SK-N-SH (cell line): ENCODE data around the gene SPIN3. TPM values are rescaled to one million over a fixed set of nuclear protein-coding genes. Genes with fewer than 3 reads are reported as not detected.
"Not testable (repeated sequence)": the region's sequence is repeated elsewhere in the genome, so short reads cannot be mapped to it uniquely, and the experiment has no call there.

Experiments used
- CTCF ChIA-PET: fragments of 300-600, 350-600 bp; formaldehyde crosslinking; extraction: SDS; loops from one replicate; lab custom pipeline; 2021; lab: Yijun Ruan, JAX
- POLR2A ChIA-PET: fragments of 350-600 bp; sonication (Branson Sonifier 250); formaldehyde crosslinking; extraction: SDS; loops from one replicate; lab custom pipeline; 2020; ENCODE audit warnings: antibody characterized with exemption, inconsistent platforms; lab: Yijun Ruan, JAX
- DNase-seq: peaks from one replicate; pipeline ENCODE4 v3.0.0; 2012
- H2AFZ ChIP-seq: fragments of 200-600 bp; sonication (generic); 2 replicates; pipeline ENCODE4 v1.8.1; 2016; ENCODE audit warnings: antibody characterized with exemption, mild to moderate bottlenecking, low read depth
- H3F3A ChIP-seq: fragments of 200-600 bp; sonication (generic); replicated peaks from 2 replicates; pipeline ENCODE3; 2016; ENCODE audit warnings: antibody characterized with exemption, mild to moderate bottlenecking; ENCODE audit not compliant: insufficient read depth
- H3K27ac ChIP-seq, 2 experiments: fragments of 200-500 bp in 1 of 2; fragments of 200-600 bp in 1 of 2; sonication (Bioruptor generic) in 1 of 2; sonication (generic), shearing (Covaris generic) in 1 of 2; 2 replicates each; pipeline versions ENCODE4 v1.5.1 to v1.6.1; 2014 to 2016; ENCODE audit warnings: low read depth in 2 of 2, inconsistent platforms in 1 of 2, low read length in 1 of 2, mild to moderate bottlenecking in 1 of 2, mixed read lengths in 1 of 2
- H3K27me3 ChIP-seq: fragments of 200-600 bp; sonication (generic), shearing (Covaris generic); 2 replicates; pipeline ENCODE4 v1.6.1; 2016; ENCODE audit warnings: mixed run types; ENCODE audit not compliant: insufficient read depth
- H3K36me3 ChIP-seq, 2 experiments: fragments of 200-500 bp in 1 of 2; fragments of 200-600 bp in 1 of 2; sonication (Bioruptor generic) in 1 of 2; sonication (generic) in 1 of 2; replicated peaks in 1 of 2; 2 replicates each; pipeline versions ENCODE3 to v1.5.1; 2014 to 2016; ENCODE audit warnings: low read length in 1 of 2, mild to moderate bottlenecking in 1 of 2; ENCODE audit not compliant: insufficient read depth in 2 of 2, control insufficient read depth in 1 of 2
- H3K4me1 ChIP-seq, 2 experiments: fragments of 200-500 bp in 1 of 2; fragments of 200-600 bp in 1 of 2; sonication (Bioruptor generic) in 1 of 2; sonication (generic), shearing (Covaris generic) in 1 of 2; 2 replicates each; pipeline versions ENCODE4 v1.5.1 to v1.6.1; 2014 to 2016; ENCODE audit warnings: low read depth in 1 of 2, low read length in 1 of 2, mixed run types in 1 of 2; ENCODE audit not compliant: insufficient read depth in 2 of 2, control insufficient read depth in 1 of 2
- H3K4me2 ChIP-seq: fragments of 200-600 bp; sonication (generic), shearing (Covaris generic); 2 replicates; pipeline ENCODE4 v1.6.1; 2017; ENCODE audit warnings: mixed run types
- H3K4me3 ChIP-seq, 2 experiments: fragments of 200-500 bp in 1 of 2; fragments of 200-600 bp in 1 of 2; sonication (Bioruptor generic) in 1 of 2; sonication (generic), shearing (Covaris generic) in 1 of 2; 2 replicates each; pipeline versions ENCODE4 v1.5.1 to v1.8.1; 2014 to 2016; ENCODE audit warnings: low read depth in 2 of 2, inconsistent platforms in 1 of 2, low read length in 1 of 2, mild to moderate bottlenecking in 1 of 2, mixed read lengths in 1 of 2, moderate library complexity in 1 of 2
- H3K79me2 ChIP-seq: fragments of 200-600 bp; sonication (generic); 2 replicates; pipeline ENCODE4 v1.8.1; 2017; ENCODE audit warnings: mild to moderate bottlenecking; ENCODE audit not compliant: insufficient read depth
- H3K9ac ChIP-seq: fragments of 200-600 bp; sonication (generic); 2 replicates; pipeline ENCODE4 v1.6.1; 2017; ENCODE audit warnings: mixed run types
- H3K9me2 ChIP-seq: fragments of 200-600 bp; sonication (generic); 2 replicates; pipeline ENCODE4 v1.6.1; 2017; ENCODE audit warnings: mixed run types
- H3K9me3 ChIP-seq: fragments of 200-600 bp; sonication (generic); 2 replicates; pipeline ENCODE4 v1.6.1; 2017; ENCODE audit warnings: mixed run types, mild to moderate bottlenecking, moderate library complexity
- H4K20me1 ChIP-seq: fragments of 200-600 bp; sonication (generic); 2 replicates; pipeline ENCODE4 v1.6.1; 2017; ENCODE audit warnings: mild to moderate bottlenecking, mixed run types; ENCODE audit not compliant: insufficient read depth
- CHD2 ChIP-seq: fragments of 150-350 bp; IDR thresholded peaks from 2 replicates; pipeline ENCODE4 v1.6.1; 2018; ENCODE audit warnings: low read length; ENCODE audit not compliant: partially characterized antibody
- EP300 ChIP-seq, 2 experiments: IDR thresholded peaks; 2 replicates each; pipeline versions ENCODE4 v1.4.0 to v1.6.1; 2012; ENCODE audit warnings: borderline replicate concordance in 1 of 2, low read depth in 1 of 2, low read length in 1 of 2
- EZH2phosphoT487 ChIP-seq: fragments of 200-600 bp; sonication (generic); IDR thresholded peaks from 2 replicates; pipeline ENCODE4 v1.6.1; 2017; ENCODE audit warnings: low read depth, mixed run types, mild to moderate bottlenecking, antibody characterized with exemption, moderate library complexity, borderline replicate concordance
- GATA2 ChIP-seq: sonication (generic); formaldehyde crosslinking; IDR thresholded peaks from 2 replicates; pipeline ENCODE4 v1.5.0; 2020; ENCODE audit warnings: mild to moderate bottlenecking, missing genetic modification reagents
- MEF2A ChIP-seq: IDR thresholded peaks from 2 replicates; pipeline ENCODE4 v1.4.0; 2012; ENCODE audit warnings: low read depth, borderline replicate concordance
- MXI1 ChIP-seq: IDR thresholded peaks from 2 replicates; pipeline ENCODE4 v1.6.1; 2012; ENCODE audit warnings: mild to moderate bottlenecking, low read depth, low read length, improper control_type of control experiment
- RAD21 ChIP-seq: IDR thresholded peaks from 2 replicates; pipeline ENCODE4 v1.6.1; 2012; ENCODE audit warnings: mild to moderate bottlenecking, low read length
- SIN3A ChIP-seq: IDR thresholded peaks from 2 replicates; pipeline ENCODE4 v1.6.1; 2012; ENCODE audit warnings: low read depth, mild to moderate bottlenecking, low read length, moderate library complexity, borderline replicate concordance
- TEAD4 ChIP-seq: IDR thresholded peaks from 2 replicates; pipeline ENCODE4 v1.4.0; 2012; ENCODE audit warnings: mild to moderate bottlenecking, borderline replicate concordance; ENCODE audit not compliant: insufficient read depth
- WGBS: methylation state at CpG from one replicate; pipeline ENCODE4 v1.1.6; 2017; ENCODE audit warnings: low lambda C conversion rate; 5-methylcytosine and 5-hydroxymethylcytosine counted together
- polyA plus RNA-seq, 3 experiments: library from polyadenylated mRNA; depleted of rRNA; stranded (reverse); fragments of >200 nt; gene quantifications; 2 replicates each; pipeline ENCODE4 v1.2.3, GENCODE V29; 2012

Gene SPIN3
- polyA plus RNA-seq, 1 of the 3 experiments (the other 2 are of a cell fraction): 10.0 TPM

DNA sequence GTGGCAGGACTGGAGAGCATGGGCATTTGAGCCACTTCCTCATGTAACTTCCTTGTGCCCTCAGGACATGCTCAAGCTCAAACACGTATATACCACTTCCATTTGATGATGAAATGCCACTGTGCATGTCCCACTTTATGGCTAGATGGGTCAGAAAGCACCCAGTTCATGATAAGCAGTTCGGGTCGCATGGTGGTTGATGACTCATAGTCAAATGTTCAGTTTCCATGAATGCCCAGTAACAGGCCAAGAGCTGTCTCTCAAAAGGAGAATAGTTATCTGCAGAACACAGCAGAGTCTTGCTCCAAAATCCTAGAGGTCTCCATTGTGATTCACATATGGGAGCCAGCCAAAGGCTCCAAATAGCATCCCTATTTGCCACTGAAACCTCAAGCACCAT, 48.9 kb upstream of the SPIN3 start (continued):
- TF ChIP-seq RAD21: no peak
- TF ChIP-seq EZH2phosphoT487: no peak
- no peak for TF ChIP-seq TEAD4
- TF ChIP-seq, all 33 proteins: peak for 0

- H4K20me1 ChIP-seq, H3K4me3 ChIP-seq, H3F3A ChIP-seq, H3K9ac ChIP-seq, H3K36me3 ChIP-seq, H3K4me1 ChIP-seq, DNase-seq, H2AFZ ChIP-seq, POLR2A ChIA-PET, H3K9me3 ChIP-seq, CTCF ChIA-PET, H3K4me2 ChIP-seq, H3K9me2 ChIP-seq, H3K79me2 ChIP-seq, H3K27ac ChIP-seq: not testable (repeated sequence)
- H3K27me3 ChIP-seq: peaks cover 14% of the 10 kb centered on the region
- WGBS: 21% methylated on average over 6 of the region's 7 CpGs
These were observed 41.9 kb upstream of the SPIN3 start for GRCh38 chrX:57037265-57037664.

- H3K27me3 ChIP-seq: no peaks in the 10 kb centered on the region
- peak overlapping the region; percentile 79 for H2AFZ ChIP-seq
- no peaks in the 10 kb centered on the region for H4K20me1 ChIP-seq
- peak overlapping the region; percentile 71 for H3K4me2 ChIP-seq
- H3K4me1 ChIP-seq: peaks cover 0 to 2% of the 10 kb centered on the region in 2 experiments; a peak in 1 of 4 replicates
- TF ChIP-seq MEF2A (no peak), SIN3A (no peak), CHD2 (no peak), MXI1 (no peak), EP300 (IDR thresholded peaks at IDR 0.05; ENCODE audit: borderline replicate concordance in 1 of 2, low read depth in 1 of 2, low read length in 1 of 2) (no peak), GATA2 (CRISPR knock-in tag) (no peak), EZH2phosphoT487 (no peak)
- peak overlapping the region in 1 of 2 experiments; percentile 69; a peak in 2 of 4 replicates for H3K27ac ChIP-seq
- H3K4me3 ChIP-seq: peak overlapping the region; percentile 63 to 64
- WGBS: 10% methylated on average over 25 of the region's 26 CpGs
- DNase-seq: peak; percentile 18
- H3K9me3 ChIP-seq: no peaks in the 10 kb centered on the region
- peaks cover 4 to 9% of the 10 kb centered on the region in 2 experiments for H3K36me3 ChIP-seq
- H3K9me2 ChIP-seq: no peaks in the 10 kb centered on the region
- CTCF ChIA-PET: interaction anchor here (1.4 kb wide), 1 partner anchor 17 kb away, joined by 3 read pairs; no protein-coding TSS in a partner anchor
- H3K9ac ChIP-seq: peak overlapping the region; percentile 45; the same call in 1 of the 2 replicates
- no peaks in the 10 kb centered on the region for H3K79me2 ChIP-seq
- H3F3A ChIP-seq: no peaks in the 10 kb centered on the region
- POLR2A ChIA-PET: interaction anchor here (1.2 to 1.6 kb wide), 2 partner anchors 12 to 16 kb away, joined by 3 to 5 read pairs; no protein-coding TSS in a partner anchor
These were observed 718 bp downstream of the SPIN3 start for GRCh38 chrX:56994375-56995270.
